ENCODE results near the gene MAGED2. TPM values are rescaled to one million over a fixed set of nuclear protein-coding genes. Genes with fewer than 3 reads are reported as not detected.
A peak's percentile ranks its signal among the peaks of the same experiment; 100 is the strongest.

The MAGED2 gene
- polyA plus RNA-seq, 1 experiment, result 368 TPM

DNA sequence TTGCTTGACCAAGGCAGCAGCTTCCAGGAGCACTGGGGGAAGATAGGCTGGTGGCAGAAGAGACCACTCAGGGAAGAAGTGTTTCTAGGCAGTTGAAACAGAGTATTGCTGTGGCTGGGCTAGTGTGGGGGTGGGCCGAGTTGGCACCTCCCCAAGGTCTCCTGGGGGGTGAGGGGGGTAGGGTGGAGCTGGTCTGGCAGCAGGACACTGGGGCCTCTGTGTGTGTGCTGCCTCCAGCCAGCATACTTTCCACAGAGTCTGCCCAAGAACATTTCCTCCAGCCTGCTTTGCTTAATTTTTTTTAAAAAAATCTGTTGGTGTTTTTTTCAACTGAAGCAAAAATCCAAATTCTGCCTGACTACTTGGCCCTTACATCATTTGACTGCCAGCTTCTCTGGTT, 13.5 kb upstream of the MAGED2 start:
- Histone ChIP-seq H3K27me3 (ENCODE audit: control insufficient read depth, insufficient read depth, low read length) (no peaks in the 10 kb centered on the region), H3K9me3 (ENCODE audit: control insufficient read depth, insufficient read depth, low read length) (no peaks in the 10 kb centered on the region), H3K4me3 (ENCODE audit: low read depth, low read length) (no peak overlapping the region), H3K27ac (ENCODE audit: low read depth, low read length) (no peak overlapping the region)
- TF ChIP-seq, protein P1, sequence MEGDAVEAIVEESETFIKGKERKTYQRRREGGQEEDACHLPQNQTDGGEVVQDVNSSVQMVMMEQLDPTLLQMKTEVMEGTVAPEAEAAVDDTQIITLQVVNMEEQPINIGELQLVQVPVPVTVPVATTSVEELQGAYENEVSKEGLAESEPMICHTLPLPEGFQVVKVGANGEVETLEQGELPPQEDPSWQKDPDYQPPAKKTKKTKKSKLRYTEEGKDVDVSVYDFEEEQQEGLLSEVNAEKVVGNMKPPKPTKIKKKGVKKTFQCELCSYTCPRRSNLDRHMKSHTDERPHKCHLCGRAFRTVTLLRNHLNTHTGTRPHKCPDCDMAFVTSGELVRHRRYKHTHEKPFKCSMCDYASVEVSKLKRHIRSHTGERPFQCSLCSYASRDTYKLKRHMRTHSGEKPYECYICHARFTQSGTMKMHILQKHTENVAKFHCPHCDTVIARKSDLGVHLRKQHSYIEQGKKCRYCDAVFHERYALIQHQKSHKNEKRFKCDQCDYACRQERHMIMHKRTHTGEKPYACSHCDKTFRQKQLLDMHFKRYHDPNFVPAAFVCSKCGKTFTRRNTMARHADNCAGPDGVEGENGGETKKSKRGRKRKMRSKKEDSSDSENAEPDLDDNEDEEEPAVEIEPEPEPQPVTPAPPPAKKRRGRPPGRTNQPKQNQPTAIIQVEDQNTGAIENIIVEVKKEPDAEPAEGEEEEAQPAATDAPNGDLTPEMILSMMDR (IDR thresholded peaks at IDR 0.05; ENCODE audit: low read depth, low read length), result no peak
- POLR2A ChIA-PET, result no interaction called here
- no peak for DNase-seq (ENCODE audit: low read depth, low spot score)
- CTCF ChIA-PET, result no interaction called here

- Histone ChIP-seq H3K4me3 (ENCODE audit: low read depth, low read length) (no peak overlapping the region), H3K9me3 (ENCODE audit: control insufficient read depth, insufficient read depth, low read length) (no peaks in the 10 kb centered on the region), H3K27me3 (ENCODE audit: control insufficient read depth, insufficient read depth, low read length) (no peaks in the 10 kb centered on the region), H3K27ac (ENCODE audit: low read depth, low read length) (no peak overlapping the region)
- POLR2A ChIA-PET, result no interaction called here
- CTCF ChIA-PET, result no interaction called here
- TF ChIP-seq, protein P1 (IDR thresholded peaks at IDR 0.05; ENCODE audit: low read depth, low read length), result no peak
- no peak for DNase-seq (ENCODE audit: low read depth, low spot score)
These were observed 12.8 kb upstream of the MAGED2 start for GRCh38 chrX:54794795-54795194.

GRCh38 chrX:54798137-54798536, 9.4 kb upstream of the MAGED2 start, which contains the start of gene ITIH6:
TSS of gene ITIH6 (minus strand) at chrX:54798255. CDS start at chrX:54798210, 45 bp downstream.
- ChIA-PET POLR2A (no interaction called here), CTCF (no interaction called here)
- Histone ChIP-seq H3K4me3 (ENCODE audit: low read depth, low read length) (no peak within 1 kb of the TSS), H3K9me3 (ENCODE audit: control insufficient read depth, insufficient read depth, low read length) (no peaks in the 10 kb centered on the region), H3K27me3 (ENCODE audit: control insufficient read depth, insufficient read depth, low read length) (no peaks in the 10 kb centered on the region), H3K27ac (ENCODE audit: low read depth, low read length) (no peak within 1 kb of the TSS)
- no peak for DNase-seq (ENCODE audit: low read depth, low spot score)
- TF ChIP-seq, protein P1 (IDR thresholded peaks at IDR 0.05; ENCODE audit: low read depth, low read length), result no peak

DNA sequence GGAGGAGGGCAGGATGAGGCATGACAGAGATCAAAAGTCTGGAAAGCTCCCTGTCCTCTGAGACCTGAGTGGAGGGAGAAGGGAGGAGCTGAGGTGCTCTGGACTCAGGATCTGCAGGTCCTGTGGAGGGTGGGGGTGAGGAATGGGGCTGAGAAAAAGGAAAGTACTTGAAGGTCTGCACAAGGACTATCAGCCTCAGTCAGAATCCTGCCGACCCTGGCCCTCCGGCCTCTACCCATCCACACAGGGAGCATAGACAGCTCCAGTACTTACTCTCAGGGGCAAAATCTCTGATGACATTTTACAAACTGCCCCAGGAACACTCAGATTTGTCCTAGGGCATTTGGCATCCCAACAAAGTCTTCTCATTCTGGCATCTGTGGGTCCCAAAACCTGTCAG, 8.5 kb upstream of the MAGED2 start:
- Histone ChIP-seq H3K9me3 (ENCODE audit: control insufficient read depth, insufficient read depth, low read length) (no peaks in the 10 kb centered on the region), H3K4me3 (ENCODE audit: low read depth, low read length) (no peak overlapping the region), H3K27me3 (ENCODE audit: control insufficient read depth, insufficient read depth, low read length) (no peaks in the 10 kb centered on the region), H3K27ac (ENCODE audit: low read depth, low read length) (no peak overlapping the region)
- ChIA-PET POLR2A (no interaction called here), CTCF (no interaction called here)
- DNase-seq (ENCODE audit: low read depth, low spot score), result no peak
- TF ChIP-seq, protein P1 (IDR thresholded peaks at IDR 0.05; ENCODE audit: low read depth, low read length), result no peak

DNA sequence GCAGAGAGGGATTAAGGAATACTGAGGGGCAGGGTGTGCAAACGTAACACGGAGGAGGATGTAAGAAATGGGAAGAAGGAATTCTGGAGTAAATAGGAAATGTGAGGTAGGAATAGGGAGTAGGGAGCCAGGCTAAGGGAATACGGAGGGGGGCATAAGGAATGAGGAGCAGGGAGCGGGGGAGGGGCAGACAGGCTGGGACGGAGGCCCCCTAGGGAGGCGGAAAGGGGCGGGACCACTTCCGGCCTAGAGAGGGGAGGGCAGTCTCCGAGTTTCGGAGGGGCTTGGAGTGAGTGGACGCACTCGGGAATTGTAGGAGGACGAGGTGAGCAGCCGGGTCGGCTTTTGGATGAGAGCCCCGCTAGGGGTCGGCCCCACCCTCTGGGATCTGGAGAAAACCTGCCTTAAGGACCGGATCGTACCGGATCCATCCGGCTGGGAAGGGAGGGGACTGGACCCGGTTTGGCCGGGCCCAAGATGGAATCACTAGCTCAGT, 612 bp downstream of the MAGED2 start:
- DNase-seq (ENCODE audit: low read depth, low spot score), result peak; percentile 3
- H3K27ac ChIP-seq (ENCODE audit: low read depth, low read length), result peak overlapping the region; percentile 81
- no peaks in the 10 kb centered on the region for H3K9me3 ChIP-seq (ENCODE audit: control insufficient read depth, insufficient read depth, low read length)
- ChIA-PET POLR2A (interaction anchor here (0.6 to 1.4 kb wide), 4 partner anchors 9 to 627 kb away, joined by 3 to 9 read pairs (median 4); partner anchors contain the start of gene APEX2), CTCF (no interaction called here)
- H3K27me3 ChIP-seq (ENCODE audit: control insufficient read depth, insufficient read depth, low read length), result no peaks in the 10 kb centered on the region
- TF ChIP-seq, protein P1 (IDR thresholded peaks at IDR 0.05; ENCODE audit: low read depth, low read length), result no peak
- H3K4me3 ChIP-seq (ENCODE audit: low read depth, low read length), result peak overlapping the region; percentile 71

Data from AG04450 (cell line).